Panc1 (cell line): ENCODE measurements around the gene DYNC1LI1. TPM values are rescaled to one million over a fixed set of nuclear protein-coding genes. Genes with fewer than 3 reads are reported as not detected.

Source experiments
- ATAC-seq: fragments of 200-7000 bp; cut with Tn5 transposase; 2 replicates; pipeline ENCODE4 v1.9.1; 2020; ENCODE audit warnings: mild to moderate bottlenecking, moderate library complexity
- BruUV-seq: library from RNA; stranded (reverse); fragments of 400-500 nt; replicated peaks from 2 replicates; lab custom pipeline; 2021; lab: Mats Ljungman, UMichigan
- CTCF ChIA-PET: fragments of 300-600 bp; sonication (Branson Sonifier 250); formaldehyde crosslinking; loops from one replicate; lab custom pipeline; 2022; ENCODE audit warnings: antibody characterized with exemption; lab: Charles Lee
- POLR2A ChIA-PET: fragments of 300-600 bp; sonication (Branson Sonifier 250); formaldehyde crosslinking; loops from one replicate; lab custom pipeline; 2022; ENCODE audit warnings: antibody characterized with exemption; lab: Charles Lee
- DNase-seq: peaks from one replicate; pipeline ENCODE4 v3.0.0-alpha.2; 2010; ENCODE audit warnings: low read depth, low spot score
- H3K27ac ChIP-seq: 2 replicates; pipeline ENCODE4 v1.5.1; 2011; ENCODE audit warnings: mild to moderate bottlenecking, low read length, inconsistent platforms
- H3K27me3 ChIP-seq: fragments of 200-500 bp; sonication (Bioruptor generic); 2 replicates; pipeline ENCODE4 v1.6.0; 2014; ENCODE audit warnings: low read length, inconsistent platforms; ENCODE audit not compliant: control insufficient read depth, insufficient read depth
- H3K36me3 ChIP-seq: fragments of 200-500 bp; sonication (Bioruptor generic); 2 replicates; pipeline ENCODE4 v1.5.1; 2014; ENCODE audit warnings: inconsistent platforms, mild to moderate bottlenecking, low read length, moderate library complexity; ENCODE audit not compliant: control insufficient read depth, insufficient read depth
- H3K4me1 ChIP-seq: 2 replicates; pipeline ENCODE4 v1.5.1; 2011; ENCODE audit warnings: inconsistent platforms, mild to moderate bottlenecking, low read length, moderate library complexity; ENCODE audit not compliant: control insufficient read depth, insufficient read depth
- H3K4me3 ChIP-seq, 2 experiments: 2 replicates each; pipeline ENCODE4 v1.5.1; 2011 to 2012; ENCODE audit warnings: low read depth in 2 of 2, low read length in 2 of 2, mild to moderate bottlenecking in 2 of 2, inconsistent platforms in 1 of 2, moderate library complexity in 1 of 2
- H3K9me3 ChIP-seq: fragments of 200-500 bp; sonication (Bioruptor generic); 2 replicates; pipeline ENCODE4 v1.5.1; 2014; ENCODE audit warnings: low read depth, mild to moderate bottlenecking, inconsistent platforms, low read length, moderate library complexity; ENCODE audit not compliant: control insufficient read depth, insufficient read depth
- CTCF ChIP-seq: fragments of 450-650 bp; IDR thresholded peaks from 2 replicates; pipeline ENCODE4 v1.5.1; 2017; ENCODE audit warnings: mild to moderate bottlenecking
- POLR2AphosphoS5 ChIP-seq: IDR thresholded peaks from 2 replicates; pipeline ENCODE4 v1.6.1; 2012; ENCODE audit warnings: mild to moderate bottlenecking, low read depth, low read length, moderate library complexity
- REST ChIP-seq, 2 experiments: IDR thresholded peaks; 2 replicates each; pipeline ENCODE4 v1.6.1; 2011 to 2012; ENCODE audit warnings: low read depth in 2 of 2, control low read depth in 1 of 2, low read length in 1 of 2, mild to moderate bottlenecking in 1 of 2, moderate library complexity in 1 of 2; ENCODE audit not compliant: insufficient read depth in 1 of 2
- SIN3A ChIP-seq: IDR thresholded peaks from 2 replicates; pipeline ENCODE4 v1.6.1; 2012; ENCODE audit warnings: low read depth, mild to moderate bottlenecking, low read length, moderate library complexity, borderline replicate concordance; ENCODE audit not compliant: insufficient read depth
- TCF7L2 ChIP-seq: IDR thresholded peaks from 2 replicates; pipeline ENCODE4 v1.6.1; 2011; ENCODE audit warnings: mild to moderate bottlenecking, low read depth, low read length, inconsistent platforms
- in situ Hi-C: cut with HindIII; loops from 2 replicates; pipeline ENCODE4 v1.10.0; 2016; ENCODE audit warnings: low sequenced_read_pairs, low pct_unique_long_range_greater_than_20kb
- intact Hi-C: fragments of 100-400 bp; cut with micrococcal nuclease; formaldehyde crosslinking; loops from one replicate; pipeline ENCODE4 v1.10.0; 2022; ENCODE audit not compliant: unreplicated experiment
- total RNA-seq: library from RNA; stranded (reverse); gene quantifications from one replicate; pipeline ENCODE4 v1.2.1, GENCODE V29; 2021; ENCODE audit not compliant: unreplicated experiment

DYNC1LI1 gene
- total RNA-seq, 1 experiment from 2014 or later: 30.5 TPM

GRCh38 chr3:32551496-32551895 lies 19.2 kb downstream of the DYNC1LI1 start:
- in situ Hi-C loops (no loop called here), intact Hi-C loops (no loop called here)
- no TSS peak for BruUV-seq
- Histone ChIP-seq H3K4me3 (no peak overlapping the region), H3K9me3 (no peaks in the 10 kb centered on the region), H3K4me1 (no peaks in the 10 kb centered on the region), H3K36me3 (no peaks in the 10 kb centered on the region), H3K27ac (no peak overlapping the region), H3K27me3 (no peaks in the 10 kb centered on the region)
- ATAC-seq (no peak), DNase-seq (no peak)
- POLR2A ChIA-PET: no interaction called here
- TF ChIP-seq POLR2AphosphoS5 (no peak), CTCF (no peak), TCF7L2 (no peak), SIN3A (no peak), REST (IDR thresholded peaks at IDR 0.05; ENCODE audit: insufficient read depth in 1 of 2, low read depth in 2 of 2, low read length in 1 of 2) (no peak)
- CTCF ChIA-PET: no interaction called here

GRCh38 chr3:32551087-32551486 lies 19.6 kb downstream of the DYNC1LI1 start:
- ChIA-PET POLR2A (no interaction called here), CTCF (no interaction called here)
- in situ Hi-C loops: no loop called here
- Histone ChIP-seq H3K27ac (no peak overlapping the region), H3K4me1 (no peaks in the 10 kb centered on the region), H3K4me3 (no peak overlapping the region), H3K27me3 (no peaks in the 10 kb centered on the region), H3K36me3 (no peaks in the 10 kb centered on the region), H3K9me3 (no peaks in the 10 kb centered on the region)
- BruUV-seq: no TSS peak
- intact Hi-C loops: no loop called here
- DNase-seq (no peak), ATAC-seq (no peak)
- TF ChIP-seq TCF7L2 (no peak), REST (IDR thresholded peaks at IDR 0.05; ENCODE audit: insufficient read depth in 1 of 2, low read depth in 2 of 2, low read length in 1 of 2) (no peak), SIN3A (no peak), CTCF (no peak), POLR2AphosphoS5 (no peak)
